SH-SY5Y (cell line): ENCODE data around the gene CYP2U1.

Experiments
- GATA2 ChIP-seq: IDR thresholded peaks from 2 replicates; pipeline ENCODE4 v1.6.1; 2011; ENCODE audit warnings: mild to moderate bottlenecking, low read depth, low read length
- GATA3 ChIP-seq: IDR thresholded peaks from 2 replicates; pipeline ENCODE4 v1.6.1; 2011; ENCODE audit warnings: low read depth, mild to moderate bottlenecking, low read length, moderate library complexity

Gene CYP2U1

DNA sequence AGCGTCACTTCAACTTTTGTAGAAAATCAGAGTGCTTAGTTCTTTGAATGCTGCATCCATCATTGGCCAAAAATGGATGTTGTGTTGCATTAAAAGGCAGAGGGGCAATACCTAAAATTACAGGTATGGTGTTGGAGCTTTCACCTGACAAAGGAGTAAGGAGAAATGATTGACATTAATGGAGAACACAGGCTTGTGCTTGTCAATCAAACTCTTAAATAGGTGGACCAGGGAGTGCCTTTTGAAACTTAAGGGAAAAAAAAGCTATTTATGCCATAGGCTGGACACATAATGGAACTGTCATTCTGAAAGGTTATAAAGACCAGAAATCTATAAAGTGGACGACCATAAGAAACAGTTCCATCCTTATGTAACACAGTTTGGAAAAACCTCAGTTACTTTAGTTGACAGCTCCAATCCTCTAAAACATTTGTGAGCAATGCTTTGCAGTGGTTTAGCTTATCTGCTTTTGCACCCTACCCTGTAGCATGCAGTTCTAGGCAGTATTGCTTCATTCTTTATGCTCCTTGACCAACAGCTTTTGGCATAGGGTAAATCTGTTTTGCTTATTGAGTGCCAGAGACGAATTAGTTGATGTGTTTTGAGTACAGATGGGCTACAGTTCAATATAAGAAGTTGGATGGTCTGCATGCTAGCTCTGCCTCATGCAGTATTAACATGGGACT, 60.7 kb downstream of the CYP2U1 start:
- TF ChIP-seq GATA3, result no peak
- no peak for TF ChIP-seq GATA2

DNA sequence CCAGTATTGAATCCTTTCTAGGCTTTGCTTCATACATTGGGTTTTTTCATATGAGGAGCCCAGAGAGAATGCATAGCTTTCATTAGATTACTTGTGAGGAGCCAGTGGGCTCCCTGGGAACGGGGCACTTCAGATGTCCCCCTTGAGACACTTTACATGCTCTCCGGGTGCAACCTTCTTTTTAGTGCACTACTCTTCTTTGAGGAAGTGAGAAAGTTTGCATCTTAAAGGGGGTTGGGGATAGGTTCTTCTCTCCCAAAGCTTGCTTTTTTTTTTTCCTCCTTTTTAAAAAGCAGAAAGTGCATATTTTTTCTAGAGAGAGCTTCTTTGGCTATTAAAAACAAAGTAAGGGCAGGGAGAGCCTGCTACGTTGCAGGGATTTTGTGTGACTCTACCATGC, 62.6 kb downstream of the CYP2U1 start:
- TF ChIP-seq GATA3 (no peak), GATA2 (no peak)

DNA sequence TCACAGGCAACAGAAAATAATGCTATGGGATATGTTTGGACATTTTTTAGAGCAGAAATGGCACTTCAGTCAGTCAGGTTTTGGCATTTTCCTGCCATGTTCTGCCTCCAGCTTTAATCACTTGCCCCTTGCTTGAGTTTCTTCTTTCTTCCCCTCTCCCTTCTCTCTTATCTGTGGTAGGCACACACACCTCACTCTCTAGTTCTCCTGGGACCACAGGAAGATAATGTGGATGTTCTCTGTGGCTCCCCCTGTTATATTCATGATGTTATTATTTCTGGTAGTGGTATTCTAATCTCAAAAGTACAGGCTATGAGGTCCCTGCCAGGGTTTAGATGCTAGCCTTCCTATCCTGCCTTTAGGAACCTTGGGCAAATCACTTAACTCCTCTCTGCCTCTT, 63.5 kb downstream of the CYP2U1 start:
- no peak for TF ChIP-seq GATA3
- TF ChIP-seq GATA2, result no peak

DNA sequence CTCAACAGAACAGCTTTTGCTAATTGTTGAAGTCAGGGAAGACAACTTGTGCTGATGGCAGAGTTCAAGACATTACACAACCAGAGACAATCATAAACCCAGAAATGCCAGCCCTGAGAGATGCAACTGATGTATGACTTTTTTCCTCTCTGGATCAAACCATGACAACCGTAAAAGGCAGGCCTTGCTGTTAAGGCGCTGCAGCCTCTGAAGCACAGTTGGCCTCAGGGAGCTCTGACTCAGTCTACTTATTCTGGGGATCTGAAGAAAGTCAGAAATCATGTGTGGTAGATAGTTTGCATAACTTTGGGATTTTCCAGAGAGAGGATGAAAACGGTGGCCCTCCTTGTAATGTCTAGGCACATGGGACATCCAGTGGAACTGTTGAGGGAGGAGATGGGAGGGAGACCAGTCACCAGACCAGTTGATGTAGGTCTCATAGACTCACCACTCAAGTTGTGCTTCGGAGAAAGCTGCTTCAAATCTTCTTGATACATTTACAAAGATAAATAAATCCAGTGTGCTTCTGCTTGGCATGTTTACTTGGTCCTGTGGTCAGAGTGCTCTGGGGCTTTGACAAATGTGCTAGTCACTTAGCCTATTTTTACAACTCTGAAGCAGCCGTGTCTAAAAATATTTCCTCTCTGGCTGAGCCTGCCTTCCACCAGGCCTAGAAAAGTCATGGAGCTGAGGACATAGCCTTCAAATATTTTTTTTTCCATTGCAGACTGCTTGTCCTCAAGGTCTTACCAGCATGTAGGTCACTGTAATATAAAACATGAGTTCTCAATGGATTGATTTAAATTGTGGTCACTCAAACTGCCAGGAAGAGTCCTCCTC, 65.8 kb downstream of the CYP2U1 start:
- TF ChIP-seq GATA3 (no peak), GATA2 (no peak)

DNA sequence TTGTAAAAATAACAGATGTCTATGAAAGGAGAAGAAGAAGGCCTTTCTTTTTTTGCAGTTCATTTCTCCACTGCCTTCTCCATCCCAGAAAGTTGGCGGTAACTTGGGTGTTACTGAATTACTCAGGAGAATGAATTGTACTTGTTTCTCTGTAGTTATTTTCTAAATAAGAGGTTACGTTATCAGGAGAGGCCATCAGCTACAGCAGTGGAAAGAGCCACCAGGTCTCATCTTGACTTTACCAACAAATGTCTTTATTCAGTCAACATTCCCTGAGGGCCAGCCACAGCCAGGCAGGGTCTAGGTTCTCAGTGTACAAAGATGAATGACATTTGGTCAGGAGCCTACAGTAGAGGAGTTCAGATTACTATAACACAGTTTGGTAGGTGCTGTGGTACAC, 66.4 kb downstream of the CYP2U1 start:
- no peak for TF ChIP-seq GATA2
- TF ChIP-seq GATA3, result no peak

DNA sequence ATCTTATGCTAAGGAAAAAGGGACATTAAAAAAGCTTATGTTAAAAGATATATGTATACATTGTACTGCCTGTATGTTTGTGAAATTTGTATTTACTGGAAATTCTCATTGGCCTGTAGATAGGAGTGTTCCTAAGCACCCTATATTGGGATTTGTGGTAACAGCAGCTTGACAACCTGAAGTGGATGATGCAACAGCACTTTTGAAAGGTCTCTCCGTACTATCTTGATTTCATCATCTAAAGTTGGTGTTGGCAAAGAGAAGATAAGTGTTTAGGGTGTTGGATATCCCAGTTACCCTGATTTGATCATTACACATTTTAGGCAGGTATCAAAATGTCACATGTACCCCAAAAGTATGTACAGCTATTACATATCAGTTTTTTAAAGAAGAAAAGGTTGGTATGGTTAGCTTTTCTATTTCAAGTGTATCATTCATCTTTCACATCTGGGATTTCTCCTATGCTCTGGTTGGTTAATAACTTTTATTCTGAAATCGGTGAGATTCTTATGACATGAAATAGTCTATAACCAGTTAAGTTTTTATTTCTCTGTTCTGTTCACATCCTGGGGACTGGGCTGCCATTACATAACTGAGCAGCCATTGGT, 68.7 kb downstream of the CYP2U1 start:
- TF ChIP-seq GATA3 (no peak), GATA2 (no peak)

DNA sequence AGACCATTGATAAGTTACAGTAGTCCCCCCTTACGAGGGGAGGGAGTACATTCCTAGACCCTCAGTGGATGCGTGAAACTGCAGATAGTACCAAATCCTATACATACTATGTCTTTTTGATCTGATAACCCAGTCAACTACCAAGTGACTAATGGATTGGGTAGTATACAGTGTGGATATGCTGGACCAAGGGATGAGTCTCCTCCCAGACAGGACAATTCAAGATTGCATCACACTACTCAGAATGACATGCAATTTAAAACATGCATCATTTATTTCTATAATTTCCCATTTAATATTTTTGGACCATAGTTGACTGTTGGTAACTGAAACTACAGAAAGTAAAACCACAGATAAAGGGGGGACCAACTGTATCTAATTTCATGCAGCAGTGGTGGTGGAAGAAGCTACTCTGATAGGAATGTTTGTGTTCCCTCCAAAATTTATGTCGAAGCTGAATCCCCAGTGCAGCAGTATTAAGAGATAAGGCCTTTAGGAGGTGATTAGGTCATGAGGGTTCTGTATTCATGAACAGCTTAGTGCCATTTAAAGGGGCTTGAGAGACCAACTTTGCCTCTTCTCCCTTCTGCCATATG, 70.3 kb downstream of the CYP2U1 start:
- no peak for TF ChIP-seq GATA2
- TF ChIP-seq GATA3, result no peak
